Daoy (cell line): ENCODE results near the gene FCMR. TPM values are rescaled to one million over a fixed set of nuclear protein-coding genes. Genes with fewer than 3 reads are reported as not detected.

Source experiments
- DNase-seq: peaks from one replicate; pipeline ENCODE4 v3.0.0-alpha.2; 2015; ENCODE audit warnings: low read depth
- total RNA-seq: library from RNA; depleted of rRNA; stranded (reverse); fragments of >200 nt; shearing (Covaris generic); gene quantifications from 2 replicates; pipeline ENCODE4 v1.2.3, GENCODE V29; 2014

FCMR gene
- total RNA-seq, 1 experiment from 2014 or later: 0.23 TPM

DNA sequence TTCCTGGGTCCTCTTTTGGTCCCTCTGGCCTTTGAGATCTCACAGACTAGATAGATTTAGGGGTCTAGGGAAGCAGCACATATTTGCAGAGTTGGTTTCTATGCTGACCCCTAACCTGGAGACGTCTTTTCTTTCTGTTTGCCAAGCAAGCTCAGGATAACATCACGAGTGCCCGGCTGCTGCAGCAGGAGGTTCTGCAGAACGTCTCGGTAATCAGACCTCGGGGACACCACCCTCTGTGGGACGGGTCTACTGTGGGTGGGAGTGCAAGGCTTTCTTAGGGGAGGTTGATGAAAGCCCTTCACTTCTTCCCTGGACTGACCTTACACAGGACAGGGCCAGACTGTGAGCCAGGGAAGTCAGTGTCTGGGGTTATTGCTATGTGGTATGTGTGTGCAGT, 21.6 kb downstream of the FCMR start:
- no peak for DNase-seq

DNA sequence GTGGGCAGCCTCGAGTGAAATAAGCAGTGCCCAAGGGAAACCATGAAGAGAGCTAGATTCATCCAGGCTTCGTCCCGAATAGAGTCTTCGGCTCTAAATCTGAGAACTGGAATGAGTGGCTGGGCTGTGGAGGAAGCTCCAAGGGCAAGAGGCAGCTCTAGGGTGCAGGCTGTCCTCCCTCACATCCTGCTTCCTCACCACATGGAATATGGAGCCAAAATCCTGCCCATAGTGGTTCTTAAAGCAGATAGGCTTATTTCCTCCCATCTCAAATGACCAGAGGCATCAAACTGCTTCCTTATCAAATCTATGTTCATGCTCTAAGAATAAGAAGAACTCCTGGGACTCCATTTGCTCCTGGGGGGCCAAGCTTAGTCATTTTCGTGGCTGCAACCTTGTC, 22.0 kb downstream of the FCMR start:
- DNase-seq: no peak

- no peak for DNase-seq
Measured at GRCh38 chr1:206898915-206899431, 22.8 kb downstream of the FCMR start.

DNA sequence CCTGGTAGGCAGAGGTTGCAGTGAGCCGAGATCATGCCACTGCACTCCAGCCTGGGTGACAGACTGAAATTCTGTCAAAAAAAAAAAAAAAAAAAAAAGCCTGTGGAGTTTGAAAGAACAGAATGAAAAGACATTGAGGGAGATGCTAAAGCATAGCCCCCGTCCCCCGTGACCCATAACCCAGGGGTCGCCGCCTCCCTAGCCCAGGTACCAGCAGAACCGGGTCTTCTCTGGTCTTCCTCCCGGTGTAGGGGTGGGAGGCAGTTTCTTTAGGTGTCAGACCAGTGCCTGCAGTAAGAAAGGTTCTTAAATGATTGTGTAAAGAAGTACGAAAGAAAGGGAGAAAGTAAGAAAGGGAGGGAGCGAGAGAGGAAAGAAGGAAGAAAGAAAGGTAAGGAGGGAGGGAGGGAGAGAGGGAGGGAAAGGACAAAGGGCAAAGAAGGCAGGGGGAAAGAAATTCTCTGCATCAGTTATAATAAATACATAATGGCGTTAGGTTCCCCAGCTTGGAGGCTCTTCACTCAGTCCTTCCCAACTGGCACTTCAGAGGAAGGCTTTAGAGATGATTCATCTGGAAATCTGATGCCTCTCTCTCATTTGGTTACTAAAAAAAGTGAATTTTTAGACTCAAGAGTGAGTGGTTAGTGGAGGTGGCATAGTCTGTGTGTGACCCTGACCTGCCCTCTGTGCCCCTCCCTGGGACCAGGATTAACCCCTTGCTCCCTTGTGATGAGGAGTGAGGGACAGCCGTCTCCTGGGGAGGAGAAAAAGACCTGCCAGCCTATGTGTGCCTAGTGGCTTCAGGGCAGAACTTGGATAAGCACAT, 23.4 kb downstream of the FCMR start:
- DNase-seq: peak; percentile 64

- no peak for DNase-seq
Measured at GRCh38 chr1:206897175-206897574, 24.6 kb downstream of the FCMR start, which contains the start of gene IL24. IL24 (plus strand) TSS chr1:206897443; CDS start chr1:206897833, 390 bp downstream.

DNA sequence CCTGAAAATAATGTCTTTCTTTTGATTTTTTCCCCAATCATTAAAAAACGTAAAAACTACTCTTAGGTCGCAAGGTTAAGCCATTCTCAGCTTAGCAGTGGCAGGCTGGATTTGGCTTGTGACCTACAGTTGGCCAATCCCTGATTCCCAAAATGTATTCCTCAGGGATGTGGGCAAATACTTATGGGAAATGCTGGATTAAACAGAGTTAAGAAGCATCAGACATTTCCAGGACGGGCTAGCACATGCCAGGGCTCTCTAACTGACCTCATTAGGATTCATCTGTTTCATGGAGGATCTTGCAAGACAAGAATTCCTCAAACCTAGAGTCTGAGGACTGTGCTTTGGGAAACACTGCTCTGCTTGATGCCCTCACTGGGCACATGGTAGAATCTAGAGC, 25.5 kb downstream of the FCMR start:
- no peak for DNase-seq

DNA sequence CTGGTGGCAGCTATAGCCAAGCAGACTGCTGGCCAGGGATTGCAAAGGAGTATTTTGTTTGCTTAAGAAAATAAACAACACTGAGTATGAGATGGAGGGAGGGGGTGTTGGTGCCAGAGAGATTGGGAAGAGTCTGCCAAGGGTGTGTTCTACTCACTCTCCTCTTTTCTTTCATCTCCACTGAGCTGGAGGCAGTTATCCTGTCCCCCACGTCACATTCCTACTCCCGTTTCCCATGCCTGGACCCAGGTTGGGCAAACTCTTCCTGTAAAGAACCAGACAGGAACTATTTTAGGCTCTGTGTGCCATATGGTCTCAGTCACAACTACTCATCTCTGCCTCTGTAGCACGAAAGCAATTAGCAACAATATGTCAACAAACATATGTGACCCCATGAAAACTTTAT, 25.9 kb downstream of the FCMR start:
- no peak for DNase-seq

DNA sequence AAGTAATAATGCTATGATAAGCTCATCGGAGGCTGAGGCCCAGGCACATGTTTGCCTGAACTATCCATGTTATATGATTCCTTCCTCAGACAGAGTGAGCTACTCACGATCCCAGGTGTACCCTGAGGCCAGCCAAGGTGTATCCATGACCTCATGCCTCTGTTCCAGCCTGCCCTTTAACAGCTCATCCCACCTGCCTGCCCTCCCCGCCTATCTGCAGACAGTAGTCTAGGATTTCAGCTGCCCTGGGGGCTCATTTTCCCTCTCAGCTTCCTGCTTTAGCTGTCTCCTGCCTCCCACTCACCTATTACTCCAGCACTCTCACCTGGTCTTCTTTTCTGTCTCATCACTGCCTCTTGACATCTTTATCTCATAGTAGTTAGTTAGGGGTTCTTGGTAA, 26.4 kb downstream of the FCMR start:
- DNase-seq: no peak

- DNase-seq: no peak
Measured at GRCh38 chr1:206893380-206893779, 28.4 kb downstream of the FCMR start.

DNA sequence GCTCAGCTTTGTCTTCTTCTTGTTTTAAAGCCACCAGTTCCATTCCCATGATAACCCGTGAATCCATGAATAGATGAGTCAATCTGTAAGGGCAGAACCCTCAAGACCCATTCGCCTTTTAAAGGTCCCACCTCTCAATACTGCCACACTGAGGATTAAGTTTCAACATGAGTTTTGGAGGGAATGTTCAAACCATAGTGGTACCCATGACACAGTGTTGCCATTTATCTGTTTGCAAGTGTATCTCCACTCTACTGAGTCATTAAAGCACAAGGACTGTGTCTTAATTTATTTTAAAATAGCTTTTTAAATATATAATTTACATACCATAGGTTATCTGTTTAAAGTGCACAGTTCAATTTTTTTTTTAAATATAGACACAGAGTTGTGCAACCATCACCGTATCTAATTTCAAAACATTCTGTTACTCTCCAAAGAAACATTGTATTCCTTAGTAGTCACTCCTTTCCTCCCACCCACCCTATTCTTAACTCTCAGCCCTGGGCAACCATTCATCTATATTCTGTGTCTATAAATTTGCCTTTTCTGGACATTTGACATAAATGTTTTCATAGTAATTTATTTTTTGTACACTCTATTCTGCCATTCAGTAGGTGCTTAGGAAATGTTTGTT, 29.3 kb downstream of the FCMR start:
- no peak for DNase-seq

DNA sequence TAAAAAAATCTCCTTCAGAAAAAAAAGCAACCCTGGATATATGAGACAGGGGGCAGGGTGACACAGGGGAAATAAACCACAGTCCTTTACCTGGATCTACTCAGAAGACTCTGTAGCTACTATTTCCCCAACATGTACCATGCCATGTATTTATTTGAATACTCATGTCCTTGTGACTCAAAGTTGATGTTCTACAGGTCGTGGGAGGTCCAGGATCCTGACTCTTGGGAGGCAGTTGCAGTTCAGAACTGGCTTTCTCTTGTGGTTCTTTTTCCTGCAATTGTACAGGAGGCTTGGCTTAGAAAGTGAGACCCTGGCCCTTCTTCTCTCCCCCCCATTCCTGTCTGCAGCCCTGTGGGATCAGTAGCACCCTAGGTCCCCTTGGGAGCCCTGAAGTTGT, 30.3 kb downstream of the FCMR start:
- no peak for DNase-seq

- peak; percentile 58 for DNase-seq
Measured at GRCh38 chr1:206890125-206891060, 31.3 kb downstream of the FCMR start.

DNA sequence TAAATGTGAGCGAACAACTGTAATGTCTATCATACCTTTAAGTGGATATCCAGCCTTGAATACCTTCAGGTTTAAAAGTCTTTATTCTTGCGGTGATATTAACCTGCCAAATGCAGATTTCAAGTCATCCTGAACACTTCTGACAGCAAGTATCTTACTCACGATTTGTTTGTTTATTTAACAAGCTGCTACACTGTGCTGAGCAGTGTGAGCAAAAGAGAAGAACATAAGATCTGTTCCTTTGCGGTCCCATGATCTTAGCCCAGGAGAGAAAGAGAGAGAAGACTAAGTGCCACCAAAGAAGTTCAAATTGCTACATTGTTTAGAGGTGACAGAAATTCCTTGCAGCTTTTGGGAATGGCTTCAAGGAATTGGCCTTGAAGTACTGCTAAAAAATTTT, 34.0 kb downstream of the FCMR start:
- no peak for DNase-seq

GRCh38 chr1:206886831-206887230, 34.9 kb downstream of the FCMR start:
- DNase-seq: no peak

DNA sequence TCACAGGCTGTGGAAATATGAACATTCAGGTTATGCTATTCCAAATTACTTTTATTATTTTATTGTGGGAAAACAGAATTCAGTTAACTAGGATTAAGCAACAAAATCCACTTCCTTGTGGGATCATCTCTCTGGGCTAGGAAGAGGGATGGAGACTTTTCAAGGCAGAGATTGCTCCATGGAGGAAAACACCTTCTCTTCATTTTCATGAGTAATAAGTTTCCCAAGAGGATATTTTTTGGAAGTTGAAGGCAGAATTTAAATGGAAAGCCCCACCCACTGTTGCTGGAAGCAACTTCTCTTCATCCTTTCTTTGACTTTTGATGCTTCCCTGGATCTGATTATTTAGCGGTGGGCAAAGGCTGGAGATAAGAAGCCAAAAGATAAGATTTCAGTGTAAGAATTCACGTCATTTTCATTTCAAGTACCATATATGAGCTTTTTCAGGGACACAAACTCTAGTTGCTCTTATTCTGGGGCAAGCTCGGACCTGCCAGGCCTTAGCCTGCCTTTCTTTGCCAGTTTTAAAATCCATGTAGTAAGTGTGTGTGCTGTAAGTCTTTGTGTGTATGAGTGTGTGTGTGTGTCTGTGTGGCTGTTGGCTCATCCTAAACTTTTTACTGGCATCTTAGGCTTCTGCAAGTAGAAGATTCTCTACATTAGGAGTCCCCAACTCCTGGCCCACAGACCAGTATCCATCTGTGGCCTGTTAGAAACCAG, 36.2 kb downstream of the FCMR start:
- no peak for DNase-seq

DNA sequence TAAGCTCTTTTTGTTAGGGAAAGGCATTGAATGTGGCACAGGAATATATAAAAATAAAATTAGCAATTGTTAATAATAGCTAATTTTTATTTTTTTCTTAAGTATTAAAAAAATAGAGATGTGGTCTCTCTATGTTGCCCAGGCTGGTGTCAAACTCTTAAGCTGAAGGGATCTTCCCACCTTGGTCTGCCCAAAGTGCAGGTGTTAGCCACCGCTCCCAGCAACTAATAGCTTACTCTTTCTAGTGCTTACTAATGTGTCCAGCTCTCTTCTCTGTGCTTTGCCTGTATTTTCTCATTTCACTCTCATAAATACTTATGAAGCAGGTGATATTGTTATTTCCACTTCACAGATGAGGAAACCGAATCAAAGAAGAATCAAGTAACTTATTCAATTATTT, 37.9 kb downstream of the FCMR start:
- no peak for DNase-seq

GRCh38 chr1:206883160-206883559, 38.6 kb downstream of the FCMR start:
- DNase-seq: no peak

- DNase-seq: no peak
Measured at GRCh38 chr1:206882555-206882954, 39.2 kb downstream of the FCMR start.

DNA sequence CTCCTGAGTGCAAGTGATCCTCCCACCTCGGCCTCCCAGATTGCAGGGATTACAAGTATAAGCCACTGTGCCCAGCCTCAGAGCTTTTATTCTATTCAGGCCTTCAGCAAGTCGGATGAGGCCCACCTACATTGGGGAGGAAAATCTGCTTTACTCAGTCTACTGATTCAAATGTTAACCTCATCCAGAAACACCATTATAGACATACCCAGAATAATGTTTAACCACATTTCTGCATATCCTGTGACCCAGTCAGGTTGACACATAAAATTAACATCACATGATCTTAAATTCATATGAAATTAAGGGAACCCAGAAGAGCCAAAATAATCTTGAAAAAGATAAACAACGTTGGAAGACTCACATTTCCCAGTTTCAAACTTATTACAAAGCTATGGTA, 41.4 kb downstream of the FCMR start:
- DNase-seq: no peak

DNA sequence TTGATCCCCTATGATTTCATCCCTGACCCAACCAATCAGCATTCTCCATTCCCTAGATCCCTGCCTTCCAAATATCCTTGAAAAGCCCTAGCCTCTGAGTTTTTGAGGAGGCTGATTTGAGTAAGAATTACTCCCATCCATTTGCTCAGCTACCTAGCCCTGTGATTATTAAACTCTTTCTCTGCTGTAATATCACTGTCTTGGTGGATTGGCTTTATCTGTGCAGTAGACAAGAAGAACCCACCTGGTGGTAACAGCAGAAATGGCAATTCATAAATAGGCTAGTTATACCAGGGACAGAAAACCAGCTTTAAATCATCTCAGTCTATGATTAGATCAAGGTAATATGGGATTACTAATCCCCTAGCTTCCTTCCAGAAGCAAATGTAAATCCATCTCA, 43.3 kb downstream of the FCMR start:
- no peak for DNase-seq

DNA sequence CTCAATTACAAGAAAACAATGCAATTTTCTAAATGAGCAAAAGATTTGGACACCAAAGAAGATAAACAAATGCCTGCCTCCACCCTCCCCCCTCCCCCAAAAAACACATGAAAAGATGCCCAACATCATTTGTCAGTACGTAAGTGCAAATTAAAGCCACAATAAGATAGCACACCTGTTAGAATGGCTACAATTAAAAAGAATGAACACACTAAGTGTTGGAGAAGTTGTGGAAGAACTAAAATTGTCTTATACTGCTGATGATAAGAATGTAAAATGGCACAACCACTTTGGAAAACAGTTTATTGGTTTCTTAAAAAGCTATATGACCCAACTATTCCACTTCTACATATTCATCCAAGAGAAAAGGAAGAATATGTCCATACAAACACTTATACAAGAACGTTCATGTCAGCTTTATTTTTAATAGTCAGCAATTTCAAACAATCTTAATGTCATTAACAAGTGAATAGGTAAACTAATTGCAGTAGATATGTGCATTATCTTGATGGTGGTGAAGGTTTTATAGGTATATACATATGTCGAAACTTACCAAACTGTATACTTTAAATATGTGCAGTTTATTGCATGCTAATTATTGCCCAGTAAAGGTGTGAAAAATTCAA, 45.9 kb downstream of the FCMR start:
- DNase-seq: no peak
